OCI-LY7 (cell line): ENCODE data around the gene ANKS1B. TPM values are rescaled to one million over a fixed set of nuclear protein-coding genes. Genes with fewer than 3 reads are reported as not detected.

Source experiments
- BruUV-seq: library from RNA; stranded (reverse); fragments of 400-500 nt; replicated peaks from 2 replicates; lab custom pipeline; 2021; lab: Mats Ljungman, UMichigan
- CTCF ChIA-PET: fragments of 300-600 bp; sonication (Branson Sonifier 250); formaldehyde crosslinking; loops from one replicate; lab custom pipeline; 2022; ENCODE audit warnings: antibody characterized with exemption; ENCODE audit not compliant: unreplicated experiment; lab: Charles Lee
- POLR2A ChIA-PET: fragments of 300-600 bp; sonication (Branson Sonifier 250); formaldehyde crosslinking; loops from one replicate; lab custom pipeline; 2022; ENCODE audit warnings: antibody characterized with exemption; lab: Charles Lee
- DNase-seq: peaks from one replicate; pipeline ENCODE4 v3.0.0-alpha.2; 2015; ENCODE audit warnings: low spot score
- H2AFZ ChIP-seq: fragments of 200-600 bp; sonication (generic), shearing (Covaris generic); 2 replicates; pipeline ENCODE4 v1.6.1; 2014; ENCODE audit warnings: mild to moderate bottlenecking, antibody characterized with exemption, low read length, moderate library complexity
- H3K27ac ChIP-seq: fragments of 200-600 bp; sonication (generic); 2 replicates; pipeline ENCODE4 v1.5.1; 2014; ENCODE audit warnings: mixed run types, low read depth, mild to moderate bottlenecking, moderate library complexity, low read length, inconsistent platforms; ENCODE audit not compliant: poor library complexity, severe bottlenecking
- H3K36me3 ChIP-seq: fragments of 200-600 bp; sonication (generic); 2 replicates; pipeline ENCODE4 v1.6.1; 2014; ENCODE audit warnings: mild to moderate bottlenecking, antibody characterized with exemption, low read length, moderate library complexity, mixed read lengths; ENCODE audit not compliant: insufficient read depth
- H3K4me1 ChIP-seq: fragments of 200-600 bp; sonication (generic); 2 replicates; pipeline ENCODE4 v1.5.1; 2014; ENCODE audit warnings: mild to moderate bottlenecking, low read length; ENCODE audit not compliant: insufficient read depth, poor library complexity, severe bottlenecking
- H3K4me2 ChIP-seq: fragments of 200-600 bp; sonication (generic); 2 replicates; pipeline ENCODE4 v1.6.1; 2014; ENCODE audit warnings: mild to moderate bottlenecking, low read length
- H3K4me3 ChIP-seq: fragments of 200-600 bp; sonication (generic); 2 replicates; pipeline ENCODE4 v1.5.1; 2014; ENCODE audit warnings: mild to moderate bottlenecking, low read depth, low read length; ENCODE audit not compliant: poor library complexity, severe bottlenecking
- H3K79me2 ChIP-seq: fragments of 200-600 bp; sonication (generic); 2 replicates; pipeline ENCODE4 v1.6.1; 2016; ENCODE audit warnings: low read depth, mild to moderate bottlenecking, low read length, moderate library complexity, mixed read lengths; ENCODE audit not compliant: insufficient read depth
- H3K9me2 ChIP-seq: fragments of 200-600 bp; sonication (generic); 2 replicates; pipeline ENCODE4 v1.6.1; 2016; ENCODE audit warnings: mild to moderate bottlenecking, low read length, mixed read lengths; ENCODE audit not compliant: insufficient read depth
- H3K9me3 ChIP-seq: fragments of 200-600 bp; sonication (generic); 2 replicates; pipeline ENCODE4 v1.6.1; 2014; ENCODE audit warnings: mild to moderate bottlenecking, mixed run types, low read length, mixed read lengths
- H4K20me1 ChIP-seq: fragments of 200-600 bp; sonication (generic); 2 replicates; pipeline ENCODE4 v1.6.1; 2014; ENCODE audit warnings: mild to moderate bottlenecking, antibody characterized with exemption, low read length, moderate library complexity, mixed read lengths; ENCODE audit not compliant: insufficient read depth
- CTCF ChIP-seq: fragments of 200-600 bp; sonication (generic); conservative IDR thresholded peaks from 2 replicates; pipeline ENCODE4 v1.5.1; 2014; ENCODE audit warnings: mild to moderate bottlenecking, antibody characterized with exemption, low read length, moderate library complexity, mixed read lengths
- EZH2phosphoT487 ChIP-seq: fragments of 200-600 bp; sonication (generic); IDR thresholded peaks from 2 replicates; pipeline ENCODE4 v1.6.1; 2018; ENCODE audit warnings: low read depth, borderline replicate concordance, mild to moderate bottlenecking, mixed run types, antibody characterized with exemption, low read length, moderate library complexity, mixed read lengths
- intact Hi-C: fragments of 100-400 bp; cut with micrococcal nuclease; formaldehyde crosslinking; loops from one replicate; pipeline ENCODE4 v1.10.0; 2022; ENCODE audit not compliant: unreplicated experiment
- total RNA-seq, 2 experiments: library from RNA; depleted of rRNA in 1 of 2; stranded (reverse); fragments of >200 nt in 1 of 2; shearing (Covaris generic) in 1 of 2; gene quantifications; 2 replicates each; pipeline ENCODE4 v1.2.3, GENCODE V29; 2014 to 2022

ANKS1B gene
- total RNA-seq, 2 experiments from 2014 or later, result 2.9 to 6.0 TPM

GRCh38 chr12:98750511-98750910, 1234.2 kb downstream of the ANKS1B start:
- DNase-seq, result no peak
- Histone ChIP-seq H3K27ac (no peak overlapping the region), H3K4me1 (no peaks in the 10 kb centered on the region), H3K79me2 (no peaks in the 10 kb centered on the region), H3K9me3 (no peaks in the 10 kb centered on the region), H3K4me2 (no peak overlapping the region), H3K9me2 (no peaks in the 10 kb centered on the region), H2AFZ (no peak overlapping the region), H3K4me3 (no peak overlapping the region), H3K36me3 (no peaks in the 10 kb centered on the region), H4K20me1 (no peaks in the 10 kb centered on the region)
- intact Hi-C loops, result no loop called here
- CTCF ChIA-PET, result no interaction called here
- BruUV-seq, result no TSS peak
- POLR2A ChIA-PET, result interaction anchor here (0.6 kb wide), 1 partner anchor 137 kb away, joined by 3 read pairs; no protein-coding TSS in a partner anchor
- TF ChIP-seq EZH2phosphoT487 (no peak), CTCF (no peak)

GRCh38 chr12:98748463-98748862, 1236.3 kb downstream of the ANKS1B start:
- H3K27ac ChIP-seq, result no peak overlapping the region
- H2AFZ ChIP-seq, result no peak overlapping the region
- intact Hi-C loops, result no loop called here
- H3K79me2 ChIP-seq, result no peaks in the 10 kb centered on the region
- ChIA-PET CTCF (no interaction called here), POLR2A (interaction anchor here (1.0 kb wide), 1 partner anchor 27 kb away, joined by 3 read pairs; no protein-coding TSS in a partner anchor)
- no peaks in the 10 kb centered on the region for H3K9me2 ChIP-seq
- no peaks in the 10 kb centered on the region for H3K4me1 ChIP-seq
- H3K9me3 ChIP-seq, result no peaks in the 10 kb centered on the region
- TF ChIP-seq CTCF, result no peak
- no peak for TF ChIP-seq EZH2phosphoT487
- no peak for DNase-seq
- no peak overlapping the region for H3K4me2 ChIP-seq
- no peaks in the 10 kb centered on the region for H4K20me1 ChIP-seq
- no peak overlapping the region for H3K4me3 ChIP-seq
- H3K36me3 ChIP-seq, result no peaks in the 10 kb centered on the region
- BruUV-seq, result no TSS peak

GRCh38 chr12:98745578-98746391, 1239.0 kb downstream of the ANKS1B start:
- no peak overlapping the region for H3K4me3 ChIP-seq
- no peaks in the 10 kb centered on the region for H4K20me1 ChIP-seq
- DNase-seq, result no peak
- H3K27ac ChIP-seq, result no peak overlapping the region
- H2AFZ ChIP-seq, result no peak overlapping the region
- H3K4me1 ChIP-seq, result no peaks in the 10 kb centered on the region
- POLR2A ChIA-PET, result no interaction called here
- no peaks in the 10 kb centered on the region for H3K9me3 ChIP-seq
- no peaks in the 10 kb centered on the region for H3K36me3 ChIP-seq
- no peaks in the 10 kb centered on the region for H3K9me2 ChIP-seq
- no peak for TF ChIP-seq CTCF
- TF ChIP-seq EZH2phosphoT487, result no peak
- intact Hi-C loops, result no loop called here
- no peaks in the 10 kb centered on the region for H3K79me2 ChIP-seq
- CTCF ChIA-PET, result no interaction called here
- BruUV-seq, result no TSS peak
- no peak overlapping the region for H3K4me2 ChIP-seq
